NCI-H2227 (cell line): Measurements from ENCODE around the gene SEC14L5.

Experiments used
- DNase-seq: peaks from one replicate; lab custom pipeline; 2025; ENCODE audit not compliant: unreplicated experiment; lab: John Stamatoyannopoulos, UW

SEC14L5 gene

GRCh38 chr16:4957720-4958509, at the start of gene SEC14L5:
SEC14L5 (plus strand) TSS chr16:4958330; CDS start chr16:4959324, 994 bp downstream.
- DNase-seq = peak; percentile 98

- no peak for DNase-seq
Measured at GRCh38 chr16:4908854-4909401, 49.2 kb upstream of the SEC14L5 start.

GRCh38 chr16:4909825-4910224, 48.3 kb upstream of the SEC14L5 start:
- no peak for DNase-seq

- DNase-seq = no peak
Measured at GRCh38 chr16:4910828-4911227, 47.3 kb upstream of the SEC14L5 start.

- no peak for DNase-seq
Measured at GRCh38 chr16:4911970-4912386, 46.2 kb upstream of the SEC14L5 start.

GRCh38 chr16:4913130-4913773, 44.9 kb upstream of the SEC14L5 start:
- DNase-seq = peak; percentile 12

GRCh38 chr16:4913774-4914525, 44.2 kb upstream of the SEC14L5 start:
- DNase-seq = no peak

- DNase-seq = no peak
Measured at GRCh38 chr16:4914528-4915225, 43.5 kb upstream of the SEC14L5 start.

- DNase-seq = no peak
Measured at GRCh38 chr16:4915226-4915761, 42.8 kb upstream of the SEC14L5 start.

- DNase-seq = no peak
Measured at GRCh38 chr16:4917117-4917516, 41.0 kb upstream of the SEC14L5 start.

- no peak for DNase-seq
Measured at GRCh38 chr16:4918781-4919251, 39.3 kb upstream of the SEC14L5 start.

GRCh38 chr16:4920826-4921225, 37.3 kb upstream of the SEC14L5 start:
- DNase-seq = no peak

GRCh38 chr16:4922721-4923342, 35.3 kb upstream of the SEC14L5 start:
- no peak for DNase-seq

- DNase-seq = no peak
Measured at GRCh38 chr16:4923853-4924252, 34.3 kb upstream of the SEC14L5 start.

GRCh38 chr16:4924593-4925292, 33.4 kb upstream of the SEC14L5 start:
- DNase-seq = no peak

- no peak for DNase-seq
Measured at GRCh38 chr16:4925293-4925607, 32.9 kb upstream of the SEC14L5 start.

GRCh38 chr16:4925791-4926190, 32.3 kb upstream of the SEC14L5 start:
- no peak for DNase-seq

GRCh38 chr16:4926928-4927327, 31.2 kb upstream of the SEC14L5 start:
- no peak for DNase-seq

- DNase-seq = no peak
Measured at GRCh38 chr16:4927661-4928060, 30.5 kb upstream of the SEC14L5 start.

GRCh38 chr16:4928227-4928626, 29.9 kb upstream of the SEC14L5 start:
- DNase-seq = no peak
